Lower leg skin (tissue), 3 donors: ENCODE data around the gene DPH6.

Source experiments
- CTCF ChIP-seq, 3 donors: fragments of 450-650 bp; IDR thresholded peaks; one replicate each; pipeline ENCODE4 v1.5.1; 2016; ENCODE audit warnings: antibody characterized with exemption in 3 of 3, mild to moderate bottlenecking in 3 of 3, moderate library complexity in 2 of 3
- POLR2A ChIP-seq, 2 donors: fragments of 450-650 bp; IDR thresholded peaks; one replicate each; pipeline ENCODE4 v1.6.1; 2016 to 2017; ENCODE audit warnings: antibody characterized with exemption in 2 of 2, mild to moderate bottlenecking in 1 of 2, moderate library complexity in 1 of 2

GRCh38 chr15:35561308-35561707 lies 15.3 kb upstream of the DPH6 start:
- no peak for TF ChIP-seq CTCF (IDR thresholded peaks at IDR 0.05)
- no peak for TF ChIP-seq POLR2A (IDR thresholded peaks at IDR 0.05)
